Measurements from ENCODE around the gene PAM. TPM values are rescaled to one million over a fixed set of nuclear protein-coding genes. Genes with fewer than 3 reads are reported as not detected.
A peak's percentile ranks its signal among the peaks of the same experiment; 100 is the strongest.

The PAM gene
- total and polyA plus RNA-seq, 2 donors from 2014 or later = 158 to 293 TPM

- no peaks in the 10 kb centered on the region for H3K4me1 ChIP-seq (ENCODE audit: control insufficient read depth in 2 of 3, insufficient read depth in 2 of 3, low read depth in 1 of 3, low read length in 3 of 3)
- H3K27ac ChIP-seq (ENCODE audit: low read depth in 2 of 2, low read length in 2 of 2) = no peak overlapping the region
- no peaks in the 10 kb centered on the region for H3K9me3 ChIP-seq (ENCODE audit: control insufficient read depth in 2 of 3, insufficient read depth in 1 of 3, low read length in 3 of 3)
- no peaks in the 10 kb centered on the region for H3K36me3 ChIP-seq (ENCODE audit: control insufficient read depth in 2 of 3, insufficient read depth in 3 of 3, low read length in 3 of 3)
- no peak overlapping the region for H3K4me3 ChIP-seq (ENCODE audit: low read length in 3 of 3)
- no peak for FAIRE-seq
- no peak for TF ChIP-seq CTCF (IDR thresholded peaks at IDR 0.05; ENCODE audit: borderline replicate concordance, extremely low read depth, insufficient read depth)
- no peak overlapping the region for H3K9ac ChIP-seq (ENCODE audit: low read length in 3 of 3)
- no peak for DNase-seq
- intact Hi-C loops (cut with DNase I) = no loop called here
- no peaks in the 10 kb centered on the region for H3K27me3 ChIP-seq (ENCODE audit: control insufficient read depth, insufficient read depth, low read length)
Measured at GRCh38 chr5:103057208-103058130, 302.4 kb downstream of the PAM start.

DNA sequence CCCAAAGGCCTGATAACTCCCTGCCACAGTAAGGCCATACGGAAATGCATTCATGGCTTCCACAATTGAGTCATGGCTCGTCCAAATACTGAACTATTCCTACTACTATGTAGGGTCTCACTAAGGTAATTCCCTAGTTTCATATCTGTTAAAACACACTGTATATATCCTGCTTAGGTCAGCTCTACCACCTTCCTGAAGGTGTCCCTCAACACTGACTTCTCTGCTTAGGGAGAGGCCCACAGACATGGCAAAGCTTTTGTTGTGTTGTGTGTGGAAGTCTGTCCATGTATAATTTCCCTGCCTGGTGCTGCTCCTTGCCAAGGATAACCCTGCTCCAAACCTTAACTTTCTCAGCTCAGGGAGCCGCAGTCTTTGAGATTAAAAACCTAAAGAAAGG, 304.4 kb downstream of the PAM start:
- Histone ChIP-seq H3K9me3 (ENCODE audit: control insufficient read depth in 2 of 3, insufficient read depth in 1 of 3, low read length in 3 of 3) (no peaks in the 10 kb centered on the region), H3K27me3 (ENCODE audit: control insufficient read depth, insufficient read depth, low read length) (no peaks in the 10 kb centered on the region), H3K27ac (ENCODE audit: low read depth in 2 of 2, low read length in 2 of 2) (no peak overlapping the region), H3K36me3 (ENCODE audit: control insufficient read depth in 2 of 3, insufficient read depth in 3 of 3, low read length in 3 of 3) (no peaks in the 10 kb centered on the region), H3K9ac (ENCODE audit: low read length in 3 of 3) (no peak overlapping the region), H3K4me1 (ENCODE audit: control insufficient read depth in 2 of 3, insufficient read depth in 2 of 3, low read depth in 1 of 3, low read length in 3 of 3) (no peaks in the 10 kb centered on the region), H3K4me3 (ENCODE audit: low read length in 3 of 3) (no peak overlapping the region)
- FAIRE-seq (no peak), DNase-seq (no peak)
- no peak for TF ChIP-seq CTCF (IDR thresholded peaks at IDR 0.05; ENCODE audit: borderline replicate concordance, extremely low read depth, insufficient read depth)
- intact Hi-C loops (cut with DNase I) = no loop called here

DNA sequence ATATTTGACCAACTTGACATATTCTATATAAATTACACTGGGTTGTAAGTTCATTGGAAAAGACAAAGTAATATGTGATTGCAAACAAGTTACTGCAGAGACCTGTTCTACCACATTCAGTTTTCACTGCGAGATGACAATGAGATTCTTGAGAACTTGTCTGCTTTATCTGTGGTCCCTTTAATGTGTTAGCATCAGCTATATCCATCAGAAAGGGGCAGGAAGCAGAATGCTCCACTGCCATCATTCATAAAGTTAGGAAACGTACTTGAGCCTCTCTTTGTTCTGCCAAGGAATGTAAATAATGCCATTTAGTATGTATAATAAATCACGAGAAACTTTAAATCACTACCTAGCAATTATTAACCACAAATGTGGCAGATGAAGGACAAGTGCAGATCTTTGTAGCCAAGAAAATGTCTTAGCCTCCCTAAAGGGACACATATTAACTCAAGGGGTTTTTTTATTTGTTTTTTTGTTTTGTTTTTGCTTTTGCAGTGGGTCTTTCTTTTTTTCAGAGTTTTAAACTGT, 305.4 kb downstream of the PAM start:
- H3K4me1 ChIP-seq (ENCODE audit: control insufficient read depth in 2 of 3, insufficient read depth in 2 of 3, low read depth in 1 of 3, low read length in 3 of 3) = no peaks in the 10 kb centered on the region
- H3K4me3 ChIP-seq (ENCODE audit: low read length in 3 of 3) = no peak overlapping the region
- H3K9me3 ChIP-seq (ENCODE audit: control insufficient read depth in 2 of 3, insufficient read depth in 1 of 3, low read length in 3 of 3) = no peaks in the 10 kb centered on the region
- intact Hi-C loops (cut with DNase I) = no loop called here
- no peaks in the 10 kb centered on the region for H3K36me3 ChIP-seq (ENCODE audit: control insufficient read depth in 2 of 3, insufficient read depth in 3 of 3, low read length in 3 of 3)
- FAIRE-seq (no peak), DNase-seq (peak in 2 of 5 donors; percentile 49 to 63)
- no peak overlapping the region for H3K27ac ChIP-seq (ENCODE audit: low read depth in 2 of 2, low read length in 2 of 2)
- TF ChIP-seq CTCF (IDR thresholded peaks at IDR 0.05; ENCODE audit: borderline replicate concordance, extremely low read depth, insufficient read depth) = no peak
- H3K9ac ChIP-seq (ENCODE audit: low read length in 3 of 3) = no peak overlapping the region
- H3K27me3 ChIP-seq (ENCODE audit: control insufficient read depth, insufficient read depth, low read length) = no peaks in the 10 kb centered on the region

Data from kidney (tissue), 14 donors.